Measurements from ENCODE around the gene GORAB.

- TF ChIP-seq POLR2AphosphoS5 (IDR thresholded peaks at IDR 0.05) = no peak
- no peak for TF ChIP-seq CTCF (IDR thresholded peaks at IDR 0.05)
- TF ChIP-seq POLR2A (IDR thresholded peaks at IDR 0.05) = no peak
- TF ChIP-seq EP300 (IDR thresholded peaks at IDR 0.05) = no peak
Measured at GRCh38 chr1:170498876-170499275, 33.1 kb upstream of the GORAB start.
